Loucy (cell line): Measurements from ENCODE around the gene CTU1.

ENCODE experiments used
- EZH2phosphoT487 ChIP-seq: fragments of 200-600 bp; IDR thresholded peaks from 2 replicates; pipeline ENCODE4 v1.6.1; 2018; ENCODE audit warnings: antibody characterized with exemption, mild to moderate bottlenecking, moderate library complexity, borderline replicate concordance
- TF ChIP-seq, protein P1 (sequence below): fragments of 200-600 bp; sonication (generic); conservative IDR thresholded peaks from 2 replicates; pipeline ENCODE4 v1.5.1; 2014; ENCODE audit warnings: mild to moderate bottlenecking, antibody characterized with exemption, low read length

DNA sequence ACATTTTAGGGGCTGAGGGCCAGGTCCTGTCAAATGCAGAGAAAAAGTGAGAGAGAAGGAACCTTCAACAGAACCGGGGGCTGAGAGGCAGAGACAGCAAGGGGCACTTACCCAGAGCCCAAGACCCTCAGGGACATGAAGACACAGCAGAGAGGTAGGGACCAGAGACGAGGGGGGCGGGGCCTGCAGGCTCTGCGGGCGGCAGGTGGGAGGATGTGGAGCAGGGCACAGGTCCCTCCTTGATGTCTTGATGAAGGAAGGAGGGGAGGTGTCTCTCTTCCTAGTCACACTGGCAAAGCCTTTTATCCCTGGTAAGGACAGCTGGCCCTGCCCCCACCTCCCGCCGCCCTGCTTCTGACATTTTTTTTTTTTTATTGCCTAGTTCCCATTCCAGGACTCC lies 25.6 kb downstream of the CTU1 start, which contains the start of gene KLK14:
- TF ChIP-seq, protein P1, sequence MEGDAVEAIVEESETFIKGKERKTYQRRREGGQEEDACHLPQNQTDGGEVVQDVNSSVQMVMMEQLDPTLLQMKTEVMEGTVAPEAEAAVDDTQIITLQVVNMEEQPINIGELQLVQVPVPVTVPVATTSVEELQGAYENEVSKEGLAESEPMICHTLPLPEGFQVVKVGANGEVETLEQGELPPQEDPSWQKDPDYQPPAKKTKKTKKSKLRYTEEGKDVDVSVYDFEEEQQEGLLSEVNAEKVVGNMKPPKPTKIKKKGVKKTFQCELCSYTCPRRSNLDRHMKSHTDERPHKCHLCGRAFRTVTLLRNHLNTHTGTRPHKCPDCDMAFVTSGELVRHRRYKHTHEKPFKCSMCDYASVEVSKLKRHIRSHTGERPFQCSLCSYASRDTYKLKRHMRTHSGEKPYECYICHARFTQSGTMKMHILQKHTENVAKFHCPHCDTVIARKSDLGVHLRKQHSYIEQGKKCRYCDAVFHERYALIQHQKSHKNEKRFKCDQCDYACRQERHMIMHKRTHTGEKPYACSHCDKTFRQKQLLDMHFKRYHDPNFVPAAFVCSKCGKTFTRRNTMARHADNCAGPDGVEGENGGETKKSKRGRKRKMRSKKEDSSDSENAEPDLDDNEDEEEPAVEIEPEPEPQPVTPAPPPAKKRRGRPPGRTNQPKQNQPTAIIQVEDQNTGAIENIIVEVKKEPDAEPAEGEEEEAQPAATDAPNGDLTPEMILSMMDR = no peak
- no peak for TF ChIP-seq EZH2phosphoT487
